ENCODE measurements around the gene TSHZ2.

- no peak for TF ChIP-seq CTCF (IDR thresholded peaks at IDR 0.05; ENCODE audit: low read depth, low read length)
- TF ChIP-seq EZH2phosphoT487 (IDR thresholded peaks at IDR 0.05; ENCODE audit: low read depth): no peak
These were observed 61.0 kb downstream of the TSHZ2 start for GRCh38 chr20:53033176-53033575.
